B cell (primary cell): Measurements from ENCODE around the gene HIBCH. TPM values are rescaled to one million over a fixed set of nuclear protein-coding genes. Genes with fewer than 3 reads are reported as not detected.

Source experiments
- ATAC-seq: fragments of 200-7000 bp; cut with Tn5 transposase; one replicate; pipeline ENCODE4 v1.10.0; 2021; ENCODE audit warnings: low read depth, mild to moderate bottlenecking, moderate number of reproducible peaks, moderate library complexity
- CTCF ChIA-PET: fragments of 350-600 bp; sonication (Branson Sonifier 250); formaldehyde crosslinking; loops from one replicate; lab custom pipeline; 2021; ENCODE audit warnings: antibody characterized with exemption, inconsistent platforms; lab: Charles Lee
- POLR2A ChIA-PET: fragments of 350-600 bp; sonication (Branson Sonifier 250); formaldehyde crosslinking; loops from one replicate; lab custom pipeline; 2021; ENCODE audit warnings: antibody characterized with exemption; lab: Charles Lee
- DNase-seq: peaks from one replicate; pipeline ENCODE4 v3.0.0; 2013
- H2AFZ ChIP-seq: 2 replicates; pipeline ENCODE4 v1.6.1; 2012; ENCODE audit warnings: mild to moderate bottlenecking, low read depth, low read length; ENCODE audit not compliant: insufficient read depth, poor library complexity, severe bottlenecking
- H3K27ac ChIP-seq, 2 donors: 1 replicate in 1 of 2; 2 replicates in 1 of 2; pipeline ENCODE4 v1.5.1; 2012 to 2013; ENCODE audit warnings: low read length in 2 of 2, mild to moderate bottlenecking in 2 of 2, moderate library complexity in 1 of 2
- H3K27me3 ChIP-seq, 4 experiments: fragments of 200-600 bp in 1 of 4; sonication (generic) in 1 of 4; replicated peaks in 1 of 4; 1 replicate in 2 of 4; 2 replicates in 2 of 4; pipeline versions ENCODE4 v1.6.1 to v1.7.0; 2013 to 2016; ENCODE audit warnings: low read length in 3 of 4, mild to moderate bottlenecking in 2 of 4, mixed read lengths in 1 of 4, moderate library complexity in 1 of 4; ENCODE audit not compliant: insufficient read depth in 4 of 4, control insufficient read depth in 3 of 4; ENCODE audit errors: control extremely low read depth in 1 of 4
- H3K36me3 ChIP-seq, 2 experiments: replicated peaks in 1 of 2; 1 replicate in 1 of 2; 2 replicates in 1 of 2; pipeline versions ENCODE4 v1.6.1 to v1.7.1; 2013; ENCODE audit warnings: low read length in 1 of 2; ENCODE audit not compliant: insufficient read depth in 2 of 2, control insufficient read depth in 1 of 2; ENCODE audit errors: control extremely low read depth in 1 of 2, extremely low read depth in 1 of 2
- H3K4me1 ChIP-seq, 2 donors: fragments of 200-600 bp in 1 of 2; sonication (generic) in 1 of 2; 1 replicate in 1 of 2; 2 replicates in 1 of 2; pipeline versions ENCODE4 v1.5.1 to v1.6.1; 2013 to 2017; ENCODE audit warnings: low read length in 2 of 2; ENCODE audit not compliant: control insufficient read depth in 2 of 2, insufficient read depth in 2 of 2
- H3K4me2 ChIP-seq: replicated peaks from 2 replicates; pipeline ENCODE3; 2012; ENCODE audit warnings: mild to moderate bottlenecking, low read depth, low read length; ENCODE audit not compliant: poor library complexity, severe bottlenecking
- H3K4me3 ChIP-seq, 5 experiments: fragments of 200-600 bp in 1 of 5; sonication (generic) in 1 of 5; 1 replicate in 3 of 5; 2 replicates in 2 of 5; pipeline versions ENCODE4 v1.5.1 to v1.7.0; 2011 to 2016; ENCODE audit warnings: low read length in 4 of 5, mild to moderate bottlenecking in 4 of 5, low read depth in 2 of 5, control low read depth in 1 of 5, moderate library complexity in 1 of 5; ENCODE audit not compliant: insufficient read depth in 1 of 5; ENCODE audit errors: control extremely low read depth in 1 of 5, extremely low read depth in 1 of 5
- H3K79me2 ChIP-seq: fragments of 200-600 bp; sonication (generic); one replicate; pipeline ENCODE4 v1.6.0; 2016; ENCODE audit warnings: low read length; ENCODE audit not compliant: control insufficient read depth, insufficient read depth
- H3K9ac ChIP-seq: fragments of 200-600 bp; sonication (generic); 2 replicates; pipeline ENCODE4 v1.6.1; 2017; ENCODE audit warnings: mild to moderate bottlenecking, low read length, moderate library complexity
- H3K9me3 ChIP-seq, 3 donors: one replicate each; pipeline versions ENCODE4 v1.6.1 to v1.7.1; 2013; ENCODE audit warnings: low read length in 2 of 3; ENCODE audit not compliant: control insufficient read depth in 2 of 3, insufficient read depth in 1 of 3; ENCODE audit errors: control extremely low read depth in 1 of 3
- H4K20me1 ChIP-seq: 2 replicates; pipeline ENCODE4 v1.6.0; 2012; ENCODE audit warnings: mild to moderate bottlenecking, low read length; ENCODE audit not compliant: insufficient read depth, control insufficient read depth, poor library complexity, severe bottlenecking
- H3K27ac Mint-ChIP-seq: one replicate; pipeline ENCODE4 v1.8.0; 2021; ENCODE audit warnings: mixed read lengths
- H3K27me3 Mint-ChIP-seq: one replicate; pipeline ENCODE4 v1.8.0; 2021; ENCODE audit warnings: mixed read lengths
- H3K4me1 Mint-ChIP-seq: one replicate; pipeline ENCODE4 v1.8.0; 2021; ENCODE audit warnings: mixed read lengths
- H3K4me3 Mint-ChIP-seq: one replicate; pipeline ENCODE4 v1.8.0; 2021; ENCODE audit warnings: mixed read lengths
- H3K9me3 Mint-ChIP-seq: one replicate; pipeline ENCODE4 v1.8.0; 2022; ENCODE audit warnings: mixed read lengths; ENCODE audit not compliant: insufficient read depth
- EZH2 ChIP-seq: IDR thresholded peaks from 2 replicates; pipeline ENCODE4 v1.6.1; 2012; ENCODE audit warnings: borderline replicate concordance, low read depth, mild to moderate bottlenecking, moderate library complexity, low read length; ENCODE audit not compliant: insufficient read depth, poor library complexity, severe bottlenecking
- WGBS: methylation state at CpG from one replicate; pipeline ENCODE4 v1.1.5; 2013; ENCODE audit warnings: missing lambda C conversion rate; ENCODE audit not compliant: insufficient coverage; 5-methylcytosine and 5-hydroxymethylcytosine counted together
- intact Hi-C: fragments of 100-400 bp; cut with micrococcal nuclease; formaldehyde crosslinking; loops from one replicate; pipeline ENCODE4 v1.10.0; 2022
- polyA plus RNA-seq: library from polyadenylated mRNA; depleted of rRNA; stranded (reverse); fragments of >200 nt; gene quantifications from 2 replicates; pipeline ENCODE4 v1.2.3, GENCODE V29; 2012
- total RNA-seq, 2 donors: library from RNA; stranded (reverse); fragments of 120-200 nt in 1 of 2; gene quantifications; 1 replicate in 1 of 2; 2 replicates in 1 of 2; pipeline versions ENCODE4 v1.2.3 to v1.2.4, GENCODE V29; 2013 to 2022
- TF ChIP-seq, protein P1 (sequence below): fragments of 200-600 bp; IDR thresholded peaks from one replicate; pipeline ENCODE4 v1.8.0; 2022; ENCODE audit warnings: antibody characterized with exemption, mild to moderate bottlenecking

Gene HIBCH
- total and polyA plus RNA-seq, 2 donors (not counting 1 experiment from before 2014, with no cell fraction given), result 5.6 to 30.2 TPM

DNA sequence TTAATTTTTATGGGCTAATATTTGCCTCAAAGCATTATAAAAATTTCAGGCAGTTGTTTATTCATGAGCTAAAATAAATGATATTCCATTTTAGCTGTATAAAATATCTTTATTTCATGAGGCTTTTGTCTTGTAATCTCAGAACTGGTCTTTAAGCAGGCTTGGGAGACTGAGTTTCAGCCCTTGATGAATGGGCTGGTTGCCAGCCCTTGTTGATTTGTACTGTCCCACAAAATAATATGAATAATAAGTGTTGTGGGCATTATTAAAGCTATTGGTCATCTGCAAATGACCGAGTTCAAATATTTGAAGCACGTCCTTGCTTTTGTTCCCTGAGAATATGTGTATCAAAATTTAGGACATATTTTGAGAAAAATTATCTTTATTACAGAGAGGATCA, 41.9 kb upstream of the HIBCH start:
- Mint-ChIP-seq H3K4me3 (no peak overlapping the region), H3K4me1 (peaks cover 17% of the 10 kb centered on the region), H3K27ac (no peak overlapping the region), H3K9me3 (no peaks in the 10 kb centered on the region), H3K27me3 (no peaks in the 10 kb centered on the region)
- no peak overlapping the region for H3K4me3 ChIP-seq
- H3K27me3 ChIP-seq, result no peaks in the 10 kb centered on the region
- ChIA-PET CTCF (interaction anchor here (1.0 to 3.1 kb wide), 3 partner anchors 8 to 17 kb away, joined by 3 to 18 read pairs (median 3); no protein-coding TSS in a partner anchor), POLR2A (no interaction called here)
- H3K4me2 ChIP-seq, result no peak overlapping the region
- H3K4me1 ChIP-seq, result peaks cover 9 to 13% of the 10 kb centered on the region in 2 donors
- WGBS, result no CpG with 5 or more reads among the region's 2 CpGs
- no peak overlapping the region for H3K27ac ChIP-seq
- intact Hi-C loops, result no loop called here
- DNase-seq (no peak), ATAC-seq (no peak)
- no peaks in the 10 kb centered on the region for H3K9me3 ChIP-seq
- H3K36me3 ChIP-seq, result peaks cover 0 to 1% of the 10 kb centered on the region in 2 experiments
- no peak for TF ChIP-seq EZH2
- TF ChIP-seq, protein P1, sequence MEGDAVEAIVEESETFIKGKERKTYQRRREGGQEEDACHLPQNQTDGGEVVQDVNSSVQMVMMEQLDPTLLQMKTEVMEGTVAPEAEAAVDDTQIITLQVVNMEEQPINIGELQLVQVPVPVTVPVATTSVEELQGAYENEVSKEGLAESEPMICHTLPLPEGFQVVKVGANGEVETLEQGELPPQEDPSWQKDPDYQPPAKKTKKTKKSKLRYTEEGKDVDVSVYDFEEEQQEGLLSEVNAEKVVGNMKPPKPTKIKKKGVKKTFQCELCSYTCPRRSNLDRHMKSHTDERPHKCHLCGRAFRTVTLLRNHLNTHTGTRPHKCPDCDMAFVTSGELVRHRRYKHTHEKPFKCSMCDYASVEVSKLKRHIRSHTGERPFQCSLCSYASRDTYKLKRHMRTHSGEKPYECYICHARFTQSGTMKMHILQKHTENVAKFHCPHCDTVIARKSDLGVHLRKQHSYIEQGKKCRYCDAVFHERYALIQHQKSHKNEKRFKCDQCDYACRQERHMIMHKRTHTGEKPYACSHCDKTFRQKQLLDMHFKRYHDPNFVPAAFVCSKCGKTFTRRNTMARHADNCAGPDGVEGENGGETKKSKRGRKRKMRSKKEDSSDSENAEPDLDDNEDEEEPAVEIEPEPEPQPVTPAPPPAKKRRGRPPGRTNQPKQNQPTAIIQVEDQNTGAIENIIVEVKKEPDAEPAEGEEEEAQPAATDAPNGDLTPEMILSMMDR, result no peak
- no peak overlapping the region for H3K9ac ChIP-seq
- no peaks in the 10 kb centered on the region for H4K20me1 ChIP-seq
- H2AFZ ChIP-seq, result no peak overlapping the region
- no peaks in the 10 kb centered on the region for H3K79me2 ChIP-seq

DNA sequence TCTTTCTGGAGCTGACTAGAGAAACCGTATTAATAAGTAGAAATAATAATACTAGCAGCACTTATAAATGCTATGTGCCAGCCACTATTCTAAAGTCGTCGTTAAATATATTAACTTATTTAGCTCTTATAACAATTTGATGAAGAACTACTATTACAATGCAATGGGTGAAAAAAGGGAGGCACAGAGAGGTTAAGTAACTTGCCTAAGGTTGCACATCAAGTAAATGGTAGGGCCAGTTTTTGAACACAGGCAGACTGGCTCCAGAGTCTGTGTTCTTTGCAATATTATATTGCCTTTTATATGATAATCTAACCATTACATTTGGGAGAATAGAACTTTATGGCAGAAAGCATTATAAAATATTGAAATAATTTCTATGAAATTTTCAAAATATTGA, 41.3 kb upstream of the HIBCH start:
- CTCF ChIA-PET, result interaction anchor here (1.0 to 3.1 kb wide), 3 partner anchors 9 to 17 kb away, joined by 3 to 18 read pairs (median 3); no protein-coding TSS in a partner anchor
- POLR2A ChIA-PET, result no interaction called here
- WGBS, result no CpG with 5 or more reads among the region's 3 CpGs
- H3K9me3 ChIP-seq, result no peaks in the 10 kb centered on the region
- H3K9ac ChIP-seq, result no peak overlapping the region
- H3K4me3 ChIP-seq, result no peak overlapping the region
- TF ChIP-seq, protein P1, result no peak
- no peak for TF ChIP-seq EZH2
- Mint-ChIP-seq H3K27ac (no peak overlapping the region), H3K4me1 (peaks cover 17% of the 10 kb centered on the region), H3K9me3 (no peaks in the 10 kb centered on the region), H3K27me3 (no peaks in the 10 kb centered on the region), H3K4me3 (no peak overlapping the region)
- H4K20me1 ChIP-seq, result no peaks in the 10 kb centered on the region
- H3K79me2 ChIP-seq, result no peaks in the 10 kb centered on the region
- no peak overlapping the region for H2AFZ ChIP-seq
- ATAC-seq (no peak), DNase-seq (no peak)
- peaks cover 9 to 13% of the 10 kb centered on the region in 2 donors for H3K4me1 ChIP-seq
- peak overlapping the region; percentile 72 for H3K4me2 ChIP-seq
- intact Hi-C loops, result no loop called here
- H3K27ac ChIP-seq, result no peak overlapping the region
- H3K27me3 ChIP-seq, result no peaks in the 10 kb centered on the region
- no peaks in the 10 kb centered on the region for H3K36me3 ChIP-seq
